ENCODE data around the gene TRIP11.

TRIP11 gene

GRCh38 chr14:91953170-91953985 is 86.5 kb downstream of the TRIP11 start:
- peak; percentile 5 for DNase-seq

GRCh38 chr14:91947475-91948184 is 92.2 kb downstream of the TRIP11 start, which contains the start of gene FBLN5:
FBLN5 (minus strand) TSS chr14:91947694; CDS start chr14:91947229, 465 bp downstream.
- peak; percentile 44 for DNase-seq

DNA sequence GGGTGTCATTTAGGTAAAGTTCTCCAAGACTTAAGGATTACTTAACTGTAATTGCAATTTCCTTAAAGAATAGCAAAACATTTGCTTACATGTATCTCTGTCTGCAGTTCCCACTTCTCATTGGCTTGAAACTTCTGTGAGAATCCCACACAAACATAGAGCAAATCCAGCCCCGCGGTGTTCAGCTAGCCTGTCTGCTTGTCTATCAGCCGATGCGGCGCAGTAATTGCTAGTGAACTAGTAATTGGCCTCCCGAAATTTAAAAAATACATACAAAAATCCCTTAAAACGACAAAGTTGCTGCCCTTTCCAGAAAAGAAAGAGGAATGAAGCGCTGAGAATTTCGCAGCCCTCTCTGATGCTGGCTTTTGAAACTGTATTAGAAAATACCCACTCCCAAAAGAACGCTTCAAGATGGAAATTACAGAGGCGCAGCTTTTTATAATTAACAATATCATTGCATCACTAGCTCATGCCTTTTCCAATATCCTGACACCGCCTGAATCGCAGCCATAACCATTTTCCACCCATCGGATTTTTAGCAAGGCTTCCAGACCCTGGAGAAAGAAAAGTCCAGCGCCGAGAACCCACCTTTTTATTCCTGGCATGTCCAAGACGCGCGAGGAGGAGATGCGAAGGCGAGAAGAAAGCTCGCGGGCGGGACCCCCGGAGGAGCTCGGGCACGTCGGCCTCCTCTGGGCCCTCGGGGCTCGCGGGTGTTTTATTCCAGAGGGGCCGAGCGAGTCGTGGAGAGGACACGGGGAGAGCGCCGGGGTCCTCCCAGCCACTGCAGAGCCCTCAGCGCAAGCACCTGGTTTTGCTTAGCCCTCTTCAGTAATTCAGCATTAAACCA is 93.0 kb downstream of the TRIP11 start:
- DNase-seq = peak; percentile 0

DNA sequence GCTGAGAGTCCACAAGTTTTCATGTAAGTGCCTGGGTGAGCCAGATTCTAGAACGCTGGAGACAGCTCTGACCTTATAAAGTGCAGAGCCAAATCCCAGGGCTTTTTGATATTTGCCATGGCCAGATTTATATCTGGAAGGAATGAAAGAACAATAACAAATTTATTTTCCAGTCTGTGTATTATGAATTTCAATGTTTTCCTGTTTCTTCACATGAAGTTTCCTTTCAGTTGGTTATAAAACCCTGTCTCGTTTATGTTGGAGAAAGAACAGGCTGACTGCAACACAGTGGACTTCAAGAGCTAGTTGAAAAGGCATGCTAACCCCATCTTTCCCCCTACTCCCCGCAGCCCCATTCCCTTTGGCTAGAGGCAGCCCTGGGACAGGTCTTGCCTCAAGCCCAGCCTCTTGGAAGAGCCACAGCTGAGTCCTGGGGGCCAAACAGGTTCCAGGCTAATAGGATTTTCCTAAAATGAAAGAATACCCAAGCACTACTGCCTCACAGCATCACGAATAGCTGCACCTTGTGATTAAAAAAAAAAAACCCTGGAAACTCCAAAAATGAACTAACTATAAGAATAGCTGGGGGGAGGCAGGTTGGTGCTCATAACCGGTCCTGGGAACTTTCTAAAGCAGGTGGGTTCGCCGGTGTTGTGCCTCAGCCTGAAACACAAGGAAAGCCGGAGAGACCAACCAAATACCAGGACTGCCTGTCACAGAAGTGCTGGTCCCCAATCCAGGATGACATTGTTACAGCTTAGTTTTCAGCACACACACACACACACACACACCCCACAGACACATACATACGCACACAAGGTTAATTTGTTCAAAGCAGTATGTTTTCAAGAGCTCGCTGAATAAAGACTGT is 93.9 kb downstream of the TRIP11 start:
- no peak for DNase-seq

DNA sequence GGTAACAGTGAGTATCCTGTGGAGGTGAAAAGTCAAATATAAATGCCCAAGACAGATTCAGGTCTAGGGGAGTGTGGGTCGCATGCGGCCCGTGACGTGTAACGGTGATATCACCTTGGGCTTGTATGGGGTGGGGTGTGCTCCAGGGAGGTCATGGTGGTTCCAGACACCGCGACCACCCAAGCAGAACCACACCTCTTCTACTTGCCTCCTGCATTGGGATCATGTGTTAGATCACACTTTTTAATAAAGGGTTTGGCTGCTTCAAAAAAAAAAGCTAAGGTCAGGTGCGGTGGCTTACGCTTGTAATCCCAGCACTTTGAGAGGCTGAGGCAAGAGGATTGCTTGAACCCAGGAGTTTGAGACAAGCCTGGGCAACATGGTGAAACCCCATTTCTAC is 96.9 kb downstream of the TRIP11 start:
- DNase-seq = no peak

- no peak for DNase-seq
These were observed 97.7 kb downstream of the TRIP11 start for GRCh38 chr14:91942128-91942527.

DNA sequence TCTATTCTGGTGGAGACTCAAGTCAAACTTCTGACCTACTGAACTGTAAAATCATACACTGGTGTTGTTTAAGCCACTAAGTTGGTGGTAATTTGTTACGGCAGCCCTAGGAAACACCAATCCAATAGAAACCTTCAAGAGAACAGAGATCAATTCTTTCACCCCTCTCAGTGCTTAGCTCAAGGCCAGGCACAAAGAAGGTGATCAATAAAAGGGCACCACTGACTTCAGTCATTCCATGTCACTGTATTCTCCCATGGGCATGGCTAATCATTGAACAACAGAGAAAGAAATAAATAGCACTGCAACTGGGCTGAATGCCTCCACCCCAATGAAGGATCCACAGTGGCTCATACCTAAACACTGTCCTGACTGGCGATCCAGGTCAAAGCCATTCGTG is 99.7 kb downstream of the TRIP11 start:
- no peak for DNase-seq

DNA sequence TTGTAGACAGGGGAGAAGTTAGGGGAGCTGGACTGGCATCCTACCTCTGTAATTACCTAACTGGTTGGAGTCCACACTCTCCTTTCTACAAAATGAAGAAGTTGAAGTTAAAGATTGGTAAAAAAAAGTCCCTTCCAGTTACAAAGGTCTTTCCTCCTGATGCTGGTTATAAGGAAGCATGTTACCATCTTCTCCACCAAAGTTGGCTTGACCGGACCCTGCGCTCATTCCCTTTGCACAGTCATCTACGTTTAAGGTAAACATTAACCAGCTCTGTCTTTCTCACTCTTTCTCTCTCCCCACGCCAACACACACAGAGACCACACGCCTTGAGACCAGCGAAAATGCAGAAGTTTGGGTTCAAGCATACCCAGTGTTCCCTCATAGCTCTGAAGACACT is 104.3 kb downstream of the TRIP11 start:
- no peak for DNase-seq

DNA sequence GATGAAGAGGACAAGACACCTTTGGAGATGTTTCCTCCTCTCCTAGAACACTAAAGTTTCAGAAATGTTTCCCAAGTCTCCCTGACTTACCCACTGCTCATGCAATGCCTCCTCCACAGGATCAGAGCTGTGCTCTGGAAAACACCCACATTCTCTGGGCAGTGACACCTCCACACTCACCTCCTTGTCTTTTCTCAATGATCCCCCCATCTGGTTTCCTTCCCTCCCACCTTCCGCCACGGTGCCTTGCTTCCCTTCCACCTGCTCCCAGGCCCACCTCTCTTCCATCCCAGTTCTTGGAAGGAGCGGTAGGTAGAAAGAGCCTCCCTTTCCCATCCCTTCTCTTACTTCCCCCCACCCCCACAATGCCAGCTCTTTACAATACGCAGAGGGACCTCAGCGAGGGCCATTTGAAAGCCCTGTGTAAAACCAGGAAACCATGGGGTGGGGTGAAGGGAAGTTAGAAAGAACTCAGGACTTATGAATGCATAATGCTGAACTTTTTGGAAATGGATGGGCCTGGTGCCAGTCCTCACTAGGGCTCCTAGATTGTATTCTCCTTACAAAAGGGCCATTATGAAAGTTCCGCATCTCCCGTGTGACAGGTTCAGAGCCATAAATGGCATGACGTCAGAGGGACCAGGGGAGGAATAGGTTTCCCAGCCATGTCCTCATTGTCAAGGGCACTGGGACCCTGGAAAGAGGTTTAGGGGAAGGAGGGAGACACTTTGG is 105.1 kb downstream of the TRIP11 start:
- no peak for DNase-seq

DNA sequence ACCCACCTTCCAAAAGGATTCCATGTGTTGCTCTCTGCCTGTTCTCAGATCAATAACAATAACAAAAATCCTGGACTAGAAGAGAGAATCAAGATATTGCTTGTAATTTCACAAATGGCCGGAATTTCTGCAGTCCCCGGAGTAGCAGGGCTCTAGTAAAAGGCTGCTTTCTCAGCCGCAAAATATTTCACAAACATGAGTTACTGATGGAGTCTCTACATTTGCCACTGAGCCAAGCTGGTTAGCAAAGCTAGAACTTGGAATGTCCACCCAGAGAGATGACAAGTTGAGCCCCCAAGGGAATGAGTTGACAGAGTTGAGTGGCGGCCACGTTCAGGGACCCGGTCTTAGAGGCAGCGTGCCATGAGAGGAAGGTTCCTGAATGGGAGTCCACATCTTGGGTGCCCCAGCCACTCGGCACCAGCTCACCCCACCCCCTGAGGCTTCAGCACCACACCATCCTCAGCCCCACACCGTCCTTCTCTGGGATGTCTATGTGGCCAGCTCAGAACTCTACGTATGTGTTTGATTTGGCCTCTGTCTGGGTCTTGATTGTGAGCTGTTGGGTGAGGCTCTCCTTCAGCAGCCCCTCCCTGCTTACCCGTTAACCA is 108.3 kb downstream of the TRIP11 start:
- no peak for DNase-seq

- no peak for DNase-seq
These were observed 110.2 kb downstream of the TRIP11 start for GRCh38 chr14:91929700-91930099.

DNA sequence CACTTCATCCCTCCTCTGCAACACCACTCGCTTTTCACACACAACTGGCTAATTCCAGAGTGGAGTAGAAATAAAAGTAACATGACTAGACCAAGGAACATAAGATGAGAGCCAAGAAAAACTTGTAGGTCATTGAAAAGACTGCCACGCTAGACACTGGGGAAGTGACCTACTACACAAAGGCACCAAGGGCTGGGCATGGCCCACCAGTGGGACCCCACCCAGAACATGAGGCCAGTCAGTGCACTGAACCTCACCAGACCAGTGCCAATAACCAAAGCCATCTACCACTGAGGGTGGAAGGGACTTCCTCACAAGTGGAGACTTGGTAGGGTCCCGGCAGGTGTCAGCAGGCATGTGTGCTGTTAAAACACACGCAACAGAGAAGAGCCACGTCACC is 112.1 kb downstream of the TRIP11 start:
- no peak for DNase-seq

DNA sequence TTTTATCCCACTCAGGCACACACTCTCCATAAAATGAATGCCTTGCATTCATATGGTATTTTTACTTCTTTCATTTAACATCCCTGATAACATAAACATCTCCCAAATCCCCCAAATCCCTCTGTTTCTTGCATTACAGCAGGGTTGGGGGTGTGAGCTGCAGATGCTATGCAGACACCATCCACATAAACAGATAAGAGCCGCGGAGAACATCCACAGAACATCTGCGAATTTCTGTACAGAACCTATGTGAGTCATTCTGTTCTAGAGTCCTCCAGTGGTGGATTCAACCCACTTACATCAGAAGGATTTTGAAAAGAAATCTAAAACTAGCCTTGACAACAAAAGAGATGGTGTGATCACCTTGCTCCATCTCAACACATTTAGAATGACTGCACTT is 112.7 kb downstream of the TRIP11 start:
- no peak for DNase-seq

GRCh38 chr14:91926131-91926890 is 113.5 kb downstream of the TRIP11 start:
- DNase-seq = no peak

DNA sequence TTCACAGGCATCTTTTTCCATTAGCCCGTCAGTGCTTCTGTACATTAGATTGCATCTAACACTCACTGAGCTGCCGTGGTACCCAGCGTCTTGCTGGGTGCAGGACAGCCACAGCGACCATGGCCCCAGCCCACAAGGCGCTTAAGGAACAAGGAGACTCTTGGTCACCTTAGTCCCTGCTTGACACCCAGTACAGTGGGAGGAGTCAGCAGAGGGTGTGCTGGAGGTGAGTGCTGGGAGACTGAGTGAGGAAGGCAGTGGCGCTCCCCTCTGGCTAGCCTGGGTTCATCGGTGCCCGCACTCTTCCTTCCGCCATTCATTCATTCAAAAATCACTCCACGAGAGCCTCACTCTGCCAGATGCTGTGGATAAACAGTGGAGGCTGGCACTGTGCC is 114.1 kb downstream of the TRIP11 start:
- no peak for DNase-seq

DNA sequence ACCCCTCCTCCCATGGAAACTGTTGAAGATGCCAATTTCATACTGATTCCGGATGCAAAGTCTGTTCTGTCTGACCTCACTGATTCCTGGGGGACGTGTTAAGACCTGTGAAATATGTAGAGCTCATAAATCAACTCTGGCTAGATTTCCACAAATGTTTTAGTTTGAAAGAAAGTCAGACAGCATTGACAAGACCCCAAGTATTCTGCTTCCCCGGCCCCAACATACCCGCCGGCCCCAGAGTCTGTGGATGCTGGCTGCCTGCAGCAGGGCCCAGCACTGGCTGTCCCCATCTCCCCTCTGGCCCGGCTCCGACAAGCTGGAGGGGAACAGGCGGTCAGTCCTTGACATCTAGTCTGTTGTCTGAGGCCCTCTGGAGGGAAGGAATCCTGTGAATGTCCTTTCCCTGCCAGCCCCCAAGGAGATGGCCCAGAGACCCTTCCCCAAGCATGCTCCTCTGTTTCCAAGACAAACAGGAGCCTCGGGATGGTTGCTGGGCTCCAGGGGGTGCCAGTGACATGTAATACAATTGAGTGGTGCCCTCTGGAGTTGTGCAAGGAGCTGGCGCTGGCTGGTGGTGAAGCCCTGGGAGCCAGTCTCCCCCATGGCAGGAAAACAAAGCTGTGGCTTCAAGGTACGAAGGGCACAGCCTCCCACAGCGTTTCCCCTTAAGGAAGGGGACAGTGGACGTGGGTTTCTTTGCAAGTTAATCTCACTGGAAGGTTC is 114.7 kb downstream of the TRIP11 start:
- DNase-seq = no peak

DNA sequence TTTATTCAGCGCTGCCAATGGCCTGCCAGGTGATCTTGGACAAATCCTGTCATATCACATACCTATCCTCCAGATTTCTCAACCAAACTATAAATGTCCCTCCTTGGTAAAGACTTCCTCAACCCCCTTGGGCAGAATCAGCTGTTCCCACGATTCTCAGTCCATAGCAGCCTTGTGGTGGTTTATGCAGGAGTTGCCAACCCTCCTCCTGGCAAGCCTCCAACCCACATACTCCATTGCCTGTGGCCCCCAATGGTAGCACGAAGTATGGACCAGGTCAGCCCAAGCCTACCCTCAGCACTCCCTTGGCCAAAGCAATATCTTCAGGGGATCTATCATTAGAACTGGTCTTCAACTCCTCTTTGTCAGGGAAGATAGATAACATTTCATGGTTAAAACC is 119.3 kb downstream of the TRIP11 start:
- no peak for DNase-seq

DNA sequence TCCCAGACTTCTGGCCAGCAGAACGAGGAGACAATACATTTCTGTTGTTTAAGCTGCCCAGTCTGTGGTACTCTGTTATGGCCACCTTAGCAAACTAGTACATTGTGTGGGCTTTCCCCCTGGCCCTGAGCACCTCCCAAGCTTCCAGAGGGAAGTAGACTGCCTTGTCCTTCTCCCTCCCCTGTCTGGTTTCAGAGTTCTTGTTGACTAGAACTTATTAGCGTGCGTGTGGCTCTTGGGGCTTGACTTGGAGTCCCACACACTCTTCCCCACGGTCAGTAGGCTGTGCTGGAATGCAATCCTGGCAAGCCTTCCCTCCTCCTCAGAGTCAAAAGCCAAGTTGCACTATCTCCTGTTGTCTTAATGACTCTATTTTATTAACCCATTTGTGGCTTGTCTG is 120.0 kb downstream of the TRIP11 start:
- no peak for DNase-seq

GRCh38 chr14:91918186-91918883 is 121.5 kb downstream of the TRIP11 start:
- no peak for DNase-seq

All from amniotic stem cell (primary cell).